PC-9 (cell line): ENCODE results near the gene EGFR. TPM values are rescaled to one million over a fixed set of nuclear protein-coding genes. Genes with fewer than 3 reads are reported as not detected.

ENCODE experiments used
- BruUV-seq: library from RNA; stranded (reverse); fragments of 400-500 nt; replicated peaks from 2 replicates; lab custom pipeline; 2021; lab: Mats Ljungman, UMichigan
- CTCF ChIA-PET: fragments of 300-600 bp; sonication (Branson Sonifier 250); formaldehyde crosslinking; loops from one replicate; lab custom pipeline; 2022; ENCODE audit warnings: antibody characterized with exemption; lab: Charles Lee
- POLR2A ChIA-PET: fragments of 300-600 bp; sonication (Branson Sonifier 250); formaldehyde crosslinking; loops from one replicate; lab custom pipeline; 2022; ENCODE audit warnings: antibody characterized with exemption; ENCODE audit not compliant: unreplicated experiment; lab: Charles Lee
- DNase-seq, 2 experiments: peaks; one replicate each; pipeline versions ENCODE4 v3.0.0 to v3.0.0-alpha.2; 2015 to 2022; ENCODE audit warnings: mixed read lengths in 1 of 2
- H2AFZ ChIP-seq: fragments of 200-600 bp; sonication (generic); 2 replicates; pipeline ENCODE4 v1.8.1; 2017; ENCODE audit warnings: antibody characterized with exemption
- H3F3A ChIP-seq: fragments of 200-600 bp; sonication (generic); 2 replicates; pipeline ENCODE4 v1.8.1; 2017; ENCODE audit warnings: antibody characterized with exemption, mild to moderate bottlenecking, low read depth; ENCODE audit not compliant: insufficient read depth
- H3K27ac ChIP-seq: fragments of 200-600 bp; sonication (generic); 2 replicates; pipeline ENCODE4 v1.6.1; 2016; ENCODE audit warnings: mixed run types
- H3K27me3 ChIP-seq: fragments of 200-600 bp; sonication (generic); 2 replicates; pipeline ENCODE4 v1.6.1; 2016; ENCODE audit warnings: low read depth, mixed run types; ENCODE audit not compliant: insufficient read depth
- H3K36me3 ChIP-seq: fragments of 200-600 bp; sonication (generic); 2 replicates; pipeline ENCODE4 v1.6.1; 2016; ENCODE audit warnings: low read depth, mixed run types
- H3K4me1 ChIP-seq: fragments of 200-600 bp; sonication (generic); replicated peaks from 2 replicates; pipeline ENCODE4 v1.6.1; 2016; ENCODE audit warnings: mixed run types; ENCODE audit not compliant: insufficient read depth
- H3K4me2 ChIP-seq: fragments of 200-600 bp; sonication (generic); 2 replicates; pipeline ENCODE4 v1.6.1; 2017; ENCODE audit warnings: mixed run types
- H3K4me3 ChIP-seq: fragments of 200-600 bp; sonication (generic); 2 replicates; pipeline ENCODE4 v1.6.1; 2016; ENCODE audit warnings: mixed run types
- H3K79me2 ChIP-seq: fragments of 200-600 bp; sonication (generic); 2 replicates; pipeline ENCODE4 v1.6.1; 2017; ENCODE audit warnings: low read depth, mixed run types
- H3K9me2 ChIP-seq: fragments of 200-600 bp; sonication (generic); 2 replicates; pipeline ENCODE4 v1.8.1; 2017; ENCODE audit warnings: mild to moderate bottlenecking; ENCODE audit not compliant: insufficient read depth
- H3K9me3 ChIP-seq: fragments of 200-600 bp; sonication (generic); 2 replicates; pipeline ENCODE4 v1.8.1; 2016; ENCODE audit warnings: low read depth; ENCODE audit not compliant: insufficient read depth
- H4K20me1 ChIP-seq: fragments of 200-600 bp; sonication (generic); 2 replicates; pipeline ENCODE4 v1.8.1; 2017; ENCODE audit not compliant: insufficient read depth
- CTCF ChIP-seq: fragments of 200-600 bp; sonication (generic); conservative IDR thresholded peaks from 2 replicates; pipeline ENCODE4 v1.6.1; 2017; ENCODE audit warnings: mixed run types, antibody characterized with exemption, mild to moderate bottlenecking, moderate library complexity
- EZH2 ChIP-seq: fragments of 200-600 bp; sonication (generic); IDR thresholded peaks from 2 replicates; pipeline ENCODE4 v1.8.0; 2017; ENCODE audit warnings: antibody characterized with exemption, low read depth
- intact Hi-C: fragments of 100-400 bp; cut with micrococcal nuclease; formaldehyde crosslinking; loops from one replicate; pipeline ENCODE4 v1.10.0; 2022; ENCODE audit not compliant: unreplicated experiment
- total RNA-seq: library from RNA; stranded (reverse); gene quantifications from 2 replicates; pipeline ENCODE4 v1.2.3, GENCODE V29; 2021

The EGFR gene
- total RNA-seq, 1 experiment from 2014 or later, result 342 TPM

DNA sequence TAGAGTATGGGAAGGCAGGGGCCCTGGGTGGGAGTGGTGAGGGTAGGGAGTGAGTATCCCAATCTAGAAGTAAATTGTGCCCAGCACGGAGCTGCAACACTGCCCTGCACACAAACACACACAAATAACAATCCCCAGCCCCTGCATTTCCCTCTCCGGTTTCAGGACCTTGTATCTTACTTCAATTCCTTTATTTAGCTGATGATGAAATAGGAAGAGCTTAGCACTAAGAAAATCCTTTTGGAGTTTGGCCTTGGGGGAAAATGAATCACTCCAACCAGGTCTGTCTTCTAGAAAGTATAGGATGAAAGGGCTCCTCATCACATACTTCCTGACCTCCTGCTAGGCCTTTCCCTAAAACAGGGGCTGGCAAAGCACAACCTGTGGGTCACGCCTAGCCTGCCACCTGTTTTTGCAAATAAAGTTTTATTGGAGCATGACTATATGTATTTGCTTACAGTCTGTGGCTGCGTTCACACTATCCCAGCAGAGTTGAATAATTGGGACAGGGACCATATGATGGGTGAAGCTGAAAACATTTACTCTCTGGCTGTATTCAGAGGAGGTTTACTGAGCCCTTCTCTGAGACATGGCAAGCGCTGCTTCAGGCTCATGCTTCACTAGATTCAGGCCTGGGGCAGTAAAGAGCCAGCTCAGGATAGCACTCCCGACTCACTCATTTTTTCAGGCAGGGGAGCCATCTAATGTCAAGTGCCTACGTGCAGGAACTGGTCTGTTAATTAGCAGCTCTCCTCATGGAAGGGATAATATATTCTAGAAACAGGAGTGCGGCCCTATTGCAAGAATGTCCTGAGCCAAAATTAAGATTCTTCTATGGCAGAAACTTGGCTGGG lies 111.0 kb downstream of the EGFR start:
- Histone ChIP-seq H3K27me3 (no peaks in the 10 kb centered on the region), H3K9me2 (no peaks in the 10 kb centered on the region), H3K4me3 (no peak overlapping the region), H3K27ac (peak overlapping the region; percentile 92), H3K36me3 (peaks cover 24% of the 10 kb centered on the region; the same call in 1 of the 2 replicates), H3K79me2 (peaks cover 90% of the 10 kb centered on the region), H4K20me1 (no peaks in the 10 kb centered on the region), H3K4me1 (peaks cover 91% of the 10 kb centered on the region), H3F3A (peaks cover 88% of the 10 kb centered on the region), H3K9me3 (no peaks in the 10 kb centered on the region), H3K4me2 (peak overlapping the region; percentile 72), H2AFZ (no peak overlapping the region)
- no TSS peak for BruUV-seq
- CTCF ChIA-PET, result interaction anchor here (1.0 to 2.2 kb wide), 2 partner anchors 19 to 58 kb away, joined by 4 to 9 read pairs; no protein-coding TSS in a partner anchor
- TF ChIP-seq EZH2 (no peak), CTCF (no peak)
- intact Hi-C loops, result no loop called here
- DNase-seq, result peak in 1 of 2 experiments; percentile 96
- POLR2A ChIA-PET, result interaction anchor here (0.6 to 0.9 kb wide), 4 partner anchors 14 to 111 kb away, joined by 3 to 8 read pairs (median 6); partner anchors contain the start of gene EGFR

GRCh38 chr7:55130395-55131141 lies 111.8 kb downstream of the EGFR start:
- H3K36me3 ChIP-seq, result peaks cover 24% of the 10 kb centered on the region
- no peaks in the 10 kb centered on the region for H4K20me1 ChIP-seq
- H3F3A ChIP-seq, result peaks cover 94% of the 10 kb centered on the region
- no peak overlapping the region for H2AFZ ChIP-seq
- ChIA-PET POLR2A (interaction anchor here (0.6 kb wide), 1 partner anchor 112 kb away, joined by 8 read pairs; the partner anchor contains the start of gene EGFR), CTCF (no interaction called here)
- H3K79me2 ChIP-seq, result peaks cover 90% of the 10 kb centered on the region
- TF ChIP-seq EZH2, result no peak
- TF ChIP-seq CTCF, result no peak
- H3K4me3 ChIP-seq, result no peak overlapping the region
- H3K9me3 ChIP-seq, result no peaks in the 10 kb centered on the region
- DNase-seq, result peak in 1 of 2 experiments; percentile 58
- intact Hi-C loops, result no loop called here
- H3K4me1 ChIP-seq, result peaks cover 93% of the 10 kb centered on the region
- BruUV-seq, result no TSS peak
- peak overlapping the region; percentile 92 for H3K27ac ChIP-seq
- H3K4me2 ChIP-seq, result peak overlapping the region; percentile 72
- no peaks in the 10 kb centered on the region for H3K9me2 ChIP-seq
- H3K27me3 ChIP-seq, result no peaks in the 10 kb centered on the region
